BE2C (cell line): ENCODE measurements around the gene RAPGEF6.

Experiments used
- DNase-seq: peaks from one replicate; pipeline ENCODE4 v3.0.0-alpha.2; 2020
- H3K27me3 ChIP-seq: fragments of 250-450 bp; sonication (Bioruptor Pico); 2 replicates; pipeline ENCODE4 v1.5.1; 2020; ENCODE audit warnings: mild to moderate bottlenecking
- H3K36me3 ChIP-seq: fragments of 250-450 bp; sonication (Bioruptor Pico); 2 replicates; pipeline ENCODE4 v1.5.1; 2020; ENCODE audit warnings: mild to moderate bottlenecking
- H3K4me1 ChIP-seq: fragments of 250-450 bp; sonication (Bioruptor Pico); 2 replicates; pipeline ENCODE4 v1.5.1; 2020
- H3K4me3 ChIP-seq: 2 replicates; pipeline ENCODE4 v1.5.1; 2011; ENCODE audit warnings: low read depth, low read length
- H3K9me3 ChIP-seq: fragments of 250-450 bp; sonication (Bioruptor Pico); 2 replicates; pipeline ENCODE4 v1.5.1; 2020
- CTCF ChIP-seq: IDR thresholded peaks from 2 replicates; pipeline ENCODE4 v1.5.1; 2012; ENCODE audit warnings: mild to moderate bottlenecking, low read depth, low read length

Gene RAPGEF6

GRCh38 chr5:131609774-131610173 is 25.3 kb downstream of the RAPGEF6 start:
- Histone ChIP-seq H3K4me3 (no peak overlapping the region), H3K36me3 (0 out of 2 replicates have a peak, but pooled peaks cover 4% of the 10 kb centered on the region), H3K4me1 (no peaks in the 10 kb centered on the region; the same call in 1 of the 2 replicates), H3K9me3 (no peaks in the 10 kb centered on the region), H3K27me3 (no peaks in the 10 kb centered on the region)
- TF ChIP-seq CTCF, result no peak
- no peak for DNase-seq

- Histone ChIP-seq H3K9me3 (no peaks in the 10 kb centered on the region), H3K27me3 (no peaks in the 10 kb centered on the region), H3K4me1 (no peaks in the 10 kb centered on the region; the same call in 1 of the 2 replicates), H3K36me3 (0 out of 2 replicates have a peak, but pooled peaks cover 4% of the 10 kb centered on the region), H3K4me3 (no peak overlapping the region)
- no peak for DNase-seq
- TF ChIP-seq CTCF, result no peak
Observed at GRCh38 chr5:131608597-131608996, 26.4 kb downstream of the RAPGEF6 start.

- TF ChIP-seq CTCF, result no peak
- Histone ChIP-seq H3K4me1 (no peaks in the 10 kb centered on the region; the same call in 1 of the 2 replicates), H3K27me3 (no peaks in the 10 kb centered on the region), H3K36me3 (0 out of 2 replicates have a peak, but pooled peaks cover 4% of the 10 kb centered on the region), H3K4me3 (no peak overlapping the region), H3K9me3 (no peaks in the 10 kb centered on the region)
- DNase-seq, result no peak
Observed at GRCh38 chr5:131607903-131608540, 27.0 kb downstream of the RAPGEF6 start.

GRCh38 chr5:131607418-131607817 is 27.6 kb downstream of the RAPGEF6 start:
- DNase-seq, result no peak
- H3K36me3 ChIP-seq, result peaks cover 6% of the 10 kb centered on the region
- no peak for TF ChIP-seq CTCF

GRCh38 chr5:131605086-131605485 is 29.9 kb downstream of the RAPGEF6 start:
- Histone ChIP-seq H3K36me3 (peaks cover 11% of the 10 kb centered on the region), H3K4me1 (no peaks in the 10 kb centered on the region; the same call in 1 of the 2 replicates), H3K9me3 (no peaks in the 10 kb centered on the region), H3K4me3 (no peak overlapping the region), H3K27me3 (no peaks in the 10 kb centered on the region)
- no peak for TF ChIP-seq CTCF
- no peak for DNase-seq

More at GRCh38 chr5:131607418-131607817, 27.6 kb downstream of the RAPGEF6 start:
- Histone ChIP-seq H3K4me3 (no peak overlapping the region), H3K4me1 (no peaks in the 10 kb centered on the region; the same call in 1 of the 2 replicates), H3K27me3 (no peaks in the 10 kb centered on the region), H3K9me3 (no peaks in the 10 kb centered on the region)
